Stimulated activated CD4-positive, alpha-beta T cell treated with anti-CD3 and anti-CD28 coated beads, Interleukin-1b, Interleukin-23, amount 100 ng/mL, for 1 hour (primary cell): ENCODE results near the gene ITPRIPL2.

ENCODE experiments used
- DNase-seq, 2 donors: peaks; one replicate each; pipeline ENCODE4 v3.0.0-alpha.2; 2020; ENCODE audit warnings: low read depth in 2 of 2

ITPRIPL2 gene

GRCh38 chr16:19093631-19094541, 19.9 kb upstream of the ITPRIPL2 start:
- DNase-seq: no peak

GRCh38 chr16:19094542-19095365, 19.0 kb upstream of the ITPRIPL2 start:
- no peak for DNase-seq

GRCh38 chr16:19095654-19096053, 18.1 kb upstream of the ITPRIPL2 start:
- no peak for DNase-seq

GRCh38 chr16:19098173-19098572, 15.6 kb upstream of the ITPRIPL2 start:
- no peak for DNase-seq

GRCh38 chr16:19102187-19102872, 11.4 kb upstream of the ITPRIPL2 start:
- no peak for DNase-seq

GRCh38 chr16:19104607-19105006, 9.2 kb upstream of the ITPRIPL2 start:
- DNase-seq: no peak

- no peak for DNase-seq
These were observed 8.6 kb upstream of the ITPRIPL2 start for GRCh38 chr16:19105131-19105530.

GRCh38 chr16:19105891-19106624, 7.7 kb upstream of the ITPRIPL2 start:
- DNase-seq: no peak

- DNase-seq: no peak
These were observed 7.1 kb upstream of the ITPRIPL2 start for GRCh38 chr16:19106625-19107020.

GRCh38 chr16:19108409-19109287, 5.1 kb upstream of the ITPRIPL2 start:
- no peak for DNase-seq

- no peak for DNase-seq
These were observed 4.5 kb upstream of the ITPRIPL2 start for GRCh38 chr16:19109288-19109664.

GRCh38 chr16:19110537-19111360, 3.0 kb upstream of the ITPRIPL2 start:
- no peak for DNase-seq

GRCh38 chr16:19112099-19112407, 1.7 kb upstream of the ITPRIPL2 start:
- no peak for DNase-seq

GRCh38 chr16:19114359-19115147, 789 bp downstream of the ITPRIPL2 start:
- DNase-seq: no peak

- DNase-seq: no peak
These were observed 1.6 kb downstream of the ITPRIPL2 start for GRCh38 chr16:19115148-19116021.

GRCh38 chr16:19116711-19117449, 3.1 kb downstream of the ITPRIPL2 start:
- DNase-seq: no peak

- DNase-seq: no peak
These were observed 5.2 kb downstream of the ITPRIPL2 start for GRCh38 chr16:19118938-19119431.
